ENCODE data around the gene ST6GALNAC3. TPM values are rescaled to one million over a fixed set of nuclear protein-coding genes. Genes with fewer than 3 reads are reported as not detected.

The ST6GALNAC3 gene
- total RNA-seq, 1 donor from 2014 or later = 46.8 TPM

- Mint-ChIP-seq H3K4me3 (ENCODE audit: unreplicated experiment) (no peak overlapping the region), H3K4me1 (ENCODE audit: unreplicated experiment) (no peaks in the 10 kb centered on the region), H3K36me3 (ENCODE audit: low read depth, unreplicated experiment) (no peaks in the 10 kb centered on the region), H3K27me3 (ENCODE audit: unreplicated experiment) (no peaks in the 10 kb centered on the region), H3K9me3 (ENCODE audit: unreplicated experiment) (no peaks in the 10 kb centered on the region), H3K27ac (ENCODE audit: unreplicated experiment) (no peak overlapping the region)
- no peak for TF ChIP-seq CTCF (IDR thresholded peaks at IDR 0.05; ENCODE audit: unreplicated experiment)
- no peak for DNase-seq (ENCODE audit: low spot score)
Observed at GRCh38 chr1:76377247-76377646, 302.7 kb downstream of the ST6GALNAC3 start.

- Mint-ChIP-seq H3K4me1 (ENCODE audit: unreplicated experiment) (no peaks in the 10 kb centered on the region), H3K36me3 (ENCODE audit: low read depth, unreplicated experiment) (no peaks in the 10 kb centered on the region), H3K27me3 (ENCODE audit: unreplicated experiment) (no peaks in the 10 kb centered on the region), H3K9me3 (ENCODE audit: unreplicated experiment) (no peaks in the 10 kb centered on the region), H3K4me3 (ENCODE audit: unreplicated experiment) (no peak overlapping the region), H3K27ac (ENCODE audit: unreplicated experiment) (no peak overlapping the region)
- DNase-seq (ENCODE audit: low spot score) = no peak
- TF ChIP-seq CTCF (IDR thresholded peaks at IDR 0.05; ENCODE audit: unreplicated experiment) = no peak
Observed at GRCh38 chr1:76379506-76379905, 305.0 kb downstream of the ST6GALNAC3 start.

GRCh38 chr1:76381450-76382097 is 307.0 kb downstream of the ST6GALNAC3 start:
- DNase-seq (ENCODE audit: low spot score) = no peak
- Mint-ChIP-seq H3K4me3 (ENCODE audit: unreplicated experiment) (no peak overlapping the region), H3K9me3 (ENCODE audit: unreplicated experiment) (no peaks in the 10 kb centered on the region), H3K4me1 (ENCODE audit: unreplicated experiment) (no peaks in the 10 kb centered on the region), H3K27ac (ENCODE audit: unreplicated experiment) (no peak overlapping the region), H3K36me3 (ENCODE audit: low read depth, unreplicated experiment) (no peaks in the 10 kb centered on the region), H3K27me3 (ENCODE audit: unreplicated experiment) (no peaks in the 10 kb centered on the region)
- no peak for TF ChIP-seq CTCF (IDR thresholded peaks at IDR 0.05; ENCODE audit: unreplicated experiment)

- Mint-ChIP-seq H3K36me3 (ENCODE audit: low read depth, unreplicated experiment) (peaks cover 6% of the 10 kb centered on the region), H3K4me1 (ENCODE audit: unreplicated experiment) (peaks cover 3% of the 10 kb centered on the region), H3K9me3 (ENCODE audit: unreplicated experiment) (no peaks in the 10 kb centered on the region), H3K4me3 (ENCODE audit: unreplicated experiment) (no peak overlapping the region), H3K27ac (ENCODE audit: unreplicated experiment) (no peak overlapping the region), H3K27me3 (ENCODE audit: unreplicated experiment) (no peaks in the 10 kb centered on the region)
- DNase-seq (ENCODE audit: low spot score) = no peak
- no peak for TF ChIP-seq CTCF (IDR thresholded peaks at IDR 0.05; ENCODE audit: unreplicated experiment)
Observed at GRCh38 chr1:76388261-76388660, 313.7 kb downstream of the ST6GALNAC3 start.

GRCh38 chr1:76390456-76390855 is 315.9 kb downstream of the ST6GALNAC3 start:
- no peaks in the 10 kb centered on the region for H3K9me3 Mint-ChIP-seq (ENCODE audit: unreplicated experiment)
- no peak overlapping the region for H3K27ac Mint-ChIP-seq (ENCODE audit: unreplicated experiment)
- H3K27me3 Mint-ChIP-seq (ENCODE audit: unreplicated experiment) = no peaks in the 10 kb centered on the region
- DNase-seq (ENCODE audit: low spot score) = no peak
- H3K4me1 Mint-ChIP-seq (ENCODE audit: unreplicated experiment) = peaks cover 3% of the 10 kb centered on the region
- TF ChIP-seq CTCF (IDR thresholded peaks at IDR 0.05; ENCODE audit: unreplicated experiment) = no peak
- peaks cover 6% of the 10 kb centered on the region for H3K36me3 Mint-ChIP-seq (ENCODE audit: low read depth, unreplicated experiment)
- no peak overlapping the region for H3K4me3 Mint-ChIP-seq (ENCODE audit: unreplicated experiment)
